HL-60 (cell line): ENCODE results near the gene TRIP11.

Source experiments
- GABPA ChIP-seq: IDR thresholded peaks from 2 replicates; pipeline ENCODE4 v1.6.1; 2012; ENCODE audit warnings: low read depth
- POLR2AphosphoS5 ChIP-seq: IDR thresholded peaks from 2 replicates; pipeline ENCODE4 v1.6.1; 2012; ENCODE audit warnings: low read depth
- SPI1 ChIP-seq: IDR thresholded peaks from 2 replicates; pipeline ENCODE4 v1.6.1; 2012; ENCODE audit warnings: low read depth, mild to moderate bottlenecking, borderline replicate concordance
- TF ChIP-seq, protein P1 (sequence below): IDR thresholded peaks from one replicate; pipeline ENCODE4 v1.5.1; 2011; ENCODE audit warnings: low read length, control low read depth, inconsistent platforms; ENCODE audit not compliant: insufficient read depth

DNA sequence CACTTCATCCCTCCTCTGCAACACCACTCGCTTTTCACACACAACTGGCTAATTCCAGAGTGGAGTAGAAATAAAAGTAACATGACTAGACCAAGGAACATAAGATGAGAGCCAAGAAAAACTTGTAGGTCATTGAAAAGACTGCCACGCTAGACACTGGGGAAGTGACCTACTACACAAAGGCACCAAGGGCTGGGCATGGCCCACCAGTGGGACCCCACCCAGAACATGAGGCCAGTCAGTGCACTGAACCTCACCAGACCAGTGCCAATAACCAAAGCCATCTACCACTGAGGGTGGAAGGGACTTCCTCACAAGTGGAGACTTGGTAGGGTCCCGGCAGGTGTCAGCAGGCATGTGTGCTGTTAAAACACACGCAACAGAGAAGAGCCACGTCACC is 112.1 kb downstream of the TRIP11 start:
- TF ChIP-seq, protein P1, sequence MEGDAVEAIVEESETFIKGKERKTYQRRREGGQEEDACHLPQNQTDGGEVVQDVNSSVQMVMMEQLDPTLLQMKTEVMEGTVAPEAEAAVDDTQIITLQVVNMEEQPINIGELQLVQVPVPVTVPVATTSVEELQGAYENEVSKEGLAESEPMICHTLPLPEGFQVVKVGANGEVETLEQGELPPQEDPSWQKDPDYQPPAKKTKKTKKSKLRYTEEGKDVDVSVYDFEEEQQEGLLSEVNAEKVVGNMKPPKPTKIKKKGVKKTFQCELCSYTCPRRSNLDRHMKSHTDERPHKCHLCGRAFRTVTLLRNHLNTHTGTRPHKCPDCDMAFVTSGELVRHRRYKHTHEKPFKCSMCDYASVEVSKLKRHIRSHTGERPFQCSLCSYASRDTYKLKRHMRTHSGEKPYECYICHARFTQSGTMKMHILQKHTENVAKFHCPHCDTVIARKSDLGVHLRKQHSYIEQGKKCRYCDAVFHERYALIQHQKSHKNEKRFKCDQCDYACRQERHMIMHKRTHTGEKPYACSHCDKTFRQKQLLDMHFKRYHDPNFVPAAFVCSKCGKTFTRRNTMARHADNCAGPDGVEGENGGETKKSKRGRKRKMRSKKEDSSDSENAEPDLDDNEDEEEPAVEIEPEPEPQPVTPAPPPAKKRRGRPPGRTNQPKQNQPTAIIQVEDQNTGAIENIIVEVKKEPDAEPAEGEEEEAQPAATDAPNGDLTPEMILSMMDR, result no peak
- TF ChIP-seq GABPA (no peak), POLR2AphosphoS5 (no peak), SPI1 (no peak)
